GM20000 (cell line): ENCODE data around the gene PNLIPRP1.

ENCODE experiments used
- DNase-seq: peaks from one replicate; pipeline ENCODE4 v3.0.0; 2012; ENCODE audit warnings: low spot score
- CTCF ChIP-seq: IDR thresholded peaks from 2 replicates; pipeline ENCODE4 v1.5.1; 2012; ENCODE audit warnings: mild to moderate bottlenecking, control low read depth; ENCODE audit errors: extremely low read depth, missing control alignments

Gene PNLIPRP1

DNA sequence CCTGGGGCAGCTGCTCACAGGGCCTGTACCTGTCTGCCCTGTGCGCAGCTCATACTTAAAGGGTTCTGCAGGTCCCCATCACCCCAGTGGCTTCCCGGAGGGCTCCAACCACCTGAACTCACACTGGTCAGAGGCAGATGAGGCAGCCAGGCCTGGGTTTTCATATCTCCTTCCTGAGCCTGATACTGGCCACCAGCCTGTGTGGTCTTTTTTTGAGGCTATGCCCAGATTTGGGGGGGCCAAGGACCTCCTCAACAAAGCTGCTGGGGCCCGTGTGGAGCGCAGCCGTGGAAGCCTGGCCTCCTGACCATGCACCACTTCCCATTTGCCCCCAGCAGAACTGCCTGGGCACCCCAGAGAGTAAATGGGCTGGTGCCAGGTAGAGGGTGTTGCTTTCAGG is 55.7 kb downstream of the PNLIPRP1 start:
- TF ChIP-seq CTCF = no peak
- no peak for DNase-seq

- no peak for DNase-seq
- TF ChIP-seq CTCF = no peak
These were observed 58.1 kb downstream of the PNLIPRP1 start for GRCh38 chr10:116648903-116649302.

- DNase-seq = no peak
- no peak for TF ChIP-seq CTCF
These were observed 63.1 kb downstream of the PNLIPRP1 start for GRCh38 chr10:116653885-116654284.

DNA sequence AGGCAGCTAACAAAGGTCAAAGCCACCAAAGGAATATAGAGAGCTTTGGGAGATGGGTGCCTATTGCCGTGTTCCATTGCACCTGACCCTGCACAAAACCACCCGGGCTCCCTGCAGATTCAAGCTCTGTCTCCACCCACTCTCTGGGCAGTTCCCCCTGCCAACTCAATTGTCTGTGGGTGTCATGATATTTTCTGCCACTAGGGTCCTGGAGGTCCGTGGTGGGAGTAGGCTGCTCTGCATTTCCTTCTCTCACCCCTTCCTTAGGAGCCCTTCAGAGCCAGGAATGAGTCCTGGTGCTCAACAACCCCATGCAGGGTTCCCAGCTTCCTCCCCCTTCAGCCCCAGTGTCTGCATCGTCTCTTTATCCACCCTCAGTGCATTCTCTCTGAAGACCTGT is 64.1 kb downstream of the PNLIPRP1 start:
- TF ChIP-seq CTCF = no peak

GRCh38 chr10:116655568-116655967 is 64.8 kb downstream of the PNLIPRP1 start:
- DNase-seq = no peak
- no peak for TF ChIP-seq CTCF

More for the DNA sequence above, 64.1 kb downstream of the PNLIPRP1 start:
- DNase-seq = no peak

GRCh38 chr10:116656044-116656443 is 65.3 kb downstream of the PNLIPRP1 start:
- DNase-seq = no peak
- no peak for TF ChIP-seq CTCF

- DNase-seq = no peak
- TF ChIP-seq CTCF = no peak
These were observed 67.2 kb downstream of the PNLIPRP1 start for GRCh38 chr10:116657863-116658551.
